B cell (primary cell): Measurements from ENCODE around the gene MOCS2. TPM values are rescaled to one million over a fixed set of nuclear protein-coding genes. Genes with fewer than 3 reads are reported as not detected.

ENCODE experiments used
- ATAC-seq: fragments of 200-7000 bp; cut with Tn5 transposase; one replicate; pipeline ENCODE4 v1.10.0; 2021; ENCODE audit warnings: low read depth, mild to moderate bottlenecking, moderate number of reproducible peaks, moderate library complexity
- CTCF ChIA-PET: fragments of 350-600 bp; sonication (Branson Sonifier 250); formaldehyde crosslinking; loops from one replicate; lab custom pipeline; 2021; ENCODE audit warnings: antibody characterized with exemption, inconsistent platforms; lab: Charles Lee
- POLR2A ChIA-PET: fragments of 350-600 bp; sonication (Branson Sonifier 250); formaldehyde crosslinking; loops from one replicate; lab custom pipeline; 2021; ENCODE audit warnings: antibody characterized with exemption; lab: Charles Lee
- DNase-seq: peaks from one replicate; pipeline ENCODE4 v3.0.0; 2013
- H2AFZ ChIP-seq: 2 replicates; pipeline ENCODE4 v1.6.1; 2012; ENCODE audit warnings: mild to moderate bottlenecking, low read depth, low read length; ENCODE audit not compliant: insufficient read depth, poor library complexity, severe bottlenecking
- H3K27ac ChIP-seq, 2 donors: 1 replicate in 1 of 2; 2 replicates in 1 of 2; pipeline ENCODE4 v1.5.1; 2012 to 2013; ENCODE audit warnings: low read length in 2 of 2, mild to moderate bottlenecking in 2 of 2, moderate library complexity in 1 of 2
- H3K27me3 ChIP-seq, 4 experiments: fragments of 200-600 bp in 1 of 4; sonication (generic) in 1 of 4; replicated peaks in 1 of 4; 1 replicate in 2 of 4; 2 replicates in 2 of 4; pipeline versions ENCODE4 v1.6.1 to v1.7.0; 2013 to 2016; ENCODE audit warnings: low read length in 3 of 4, mild to moderate bottlenecking in 2 of 4, mixed read lengths in 1 of 4, moderate library complexity in 1 of 4; ENCODE audit not compliant: insufficient read depth in 4 of 4, control insufficient read depth in 3 of 4; ENCODE audit errors: control extremely low read depth in 1 of 4
- H3K36me3 ChIP-seq, 2 experiments: replicated peaks in 1 of 2; 1 replicate in 1 of 2; 2 replicates in 1 of 2; pipeline versions ENCODE4 v1.6.1 to v1.7.1; 2013; ENCODE audit warnings: low read length in 1 of 2; ENCODE audit not compliant: insufficient read depth in 2 of 2, control insufficient read depth in 1 of 2; ENCODE audit errors: control extremely low read depth in 1 of 2, extremely low read depth in 1 of 2
- H3K4me1 ChIP-seq, 2 donors: fragments of 200-600 bp in 1 of 2; sonication (generic) in 1 of 2; 1 replicate in 1 of 2; 2 replicates in 1 of 2; pipeline versions ENCODE4 v1.5.1 to v1.6.1; 2013 to 2017; ENCODE audit warnings: low read length in 2 of 2; ENCODE audit not compliant: control insufficient read depth in 2 of 2, insufficient read depth in 2 of 2
- H3K4me2 ChIP-seq: replicated peaks from 2 replicates; pipeline ENCODE3; 2012; ENCODE audit warnings: mild to moderate bottlenecking, low read depth, low read length; ENCODE audit not compliant: poor library complexity, severe bottlenecking
- H3K4me3 ChIP-seq, 5 experiments: fragments of 200-600 bp in 1 of 5; sonication (generic) in 1 of 5; 1 replicate in 3 of 5; 2 replicates in 2 of 5; pipeline versions ENCODE4 v1.5.1 to v1.7.0; 2011 to 2016; ENCODE audit warnings: low read length in 4 of 5, mild to moderate bottlenecking in 4 of 5, low read depth in 2 of 5, control low read depth in 1 of 5, moderate library complexity in 1 of 5; ENCODE audit not compliant: insufficient read depth in 1 of 5; ENCODE audit errors: control extremely low read depth in 1 of 5, extremely low read depth in 1 of 5
- H3K79me2 ChIP-seq: fragments of 200-600 bp; sonication (generic); one replicate; pipeline ENCODE4 v1.6.0; 2016; ENCODE audit warnings: low read length; ENCODE audit not compliant: control insufficient read depth, insufficient read depth
- H3K9ac ChIP-seq: fragments of 200-600 bp; sonication (generic); 2 replicates; pipeline ENCODE4 v1.6.1; 2017; ENCODE audit warnings: mild to moderate bottlenecking, low read length, moderate library complexity
- H3K9me3 ChIP-seq, 3 donors: one replicate each; pipeline versions ENCODE4 v1.6.1 to v1.7.1; 2013; ENCODE audit warnings: low read length in 2 of 3; ENCODE audit not compliant: control insufficient read depth in 2 of 3, insufficient read depth in 1 of 3; ENCODE audit errors: control extremely low read depth in 1 of 3
- H4K20me1 ChIP-seq: 2 replicates; pipeline ENCODE4 v1.6.0; 2012; ENCODE audit warnings: mild to moderate bottlenecking, low read length; ENCODE audit not compliant: insufficient read depth, control insufficient read depth, poor library complexity, severe bottlenecking
- H3K27ac Mint-ChIP-seq: one replicate; pipeline ENCODE4 v1.8.0; 2021; ENCODE audit warnings: mixed read lengths
- H3K27me3 Mint-ChIP-seq: one replicate; pipeline ENCODE4 v1.8.0; 2021; ENCODE audit warnings: mixed read lengths
- H3K4me1 Mint-ChIP-seq: one replicate; pipeline ENCODE4 v1.8.0; 2021; ENCODE audit warnings: mixed read lengths
- H3K4me3 Mint-ChIP-seq: one replicate; pipeline ENCODE4 v1.8.0; 2021; ENCODE audit warnings: mixed read lengths
- H3K9me3 Mint-ChIP-seq: one replicate; pipeline ENCODE4 v1.8.0; 2022; ENCODE audit warnings: mixed read lengths; ENCODE audit not compliant: insufficient read depth
- EZH2 ChIP-seq: IDR thresholded peaks from 2 replicates; pipeline ENCODE4 v1.6.1; 2012; ENCODE audit warnings: borderline replicate concordance, low read depth, mild to moderate bottlenecking, moderate library complexity, low read length; ENCODE audit not compliant: insufficient read depth, poor library complexity, severe bottlenecking
- WGBS: methylation state at CpG from one replicate; pipeline ENCODE4 v1.1.5; 2013; ENCODE audit warnings: missing lambda C conversion rate; ENCODE audit not compliant: insufficient coverage; 5-methylcytosine and 5-hydroxymethylcytosine counted together
- intact Hi-C: fragments of 100-400 bp; cut with micrococcal nuclease; formaldehyde crosslinking; loops from one replicate; pipeline ENCODE4 v1.10.0; 2022
- polyA plus RNA-seq: library from polyadenylated mRNA; depleted of rRNA; stranded (reverse); fragments of >200 nt; gene quantifications from 2 replicates; pipeline ENCODE4 v1.2.3, GENCODE V29; 2012
- total RNA-seq, 2 donors: library from RNA; stranded (reverse); fragments of 120-200 nt in 1 of 2; gene quantifications; 1 replicate in 1 of 2; 2 replicates in 1 of 2; pipeline versions ENCODE4 v1.2.3 to v1.2.4, GENCODE V29; 2013 to 2022
- TF ChIP-seq, protein P1 (sequence below): fragments of 200-600 bp; IDR thresholded peaks from one replicate; pipeline ENCODE4 v1.8.0; 2022; ENCODE audit warnings: antibody characterized with exemption, mild to moderate bottlenecking

Gene MOCS2
- total and polyA plus RNA-seq, 2 donors (not counting 1 experiment from before 2014, with no cell fraction given), result 7.5 to 15.3 TPM

DNA sequence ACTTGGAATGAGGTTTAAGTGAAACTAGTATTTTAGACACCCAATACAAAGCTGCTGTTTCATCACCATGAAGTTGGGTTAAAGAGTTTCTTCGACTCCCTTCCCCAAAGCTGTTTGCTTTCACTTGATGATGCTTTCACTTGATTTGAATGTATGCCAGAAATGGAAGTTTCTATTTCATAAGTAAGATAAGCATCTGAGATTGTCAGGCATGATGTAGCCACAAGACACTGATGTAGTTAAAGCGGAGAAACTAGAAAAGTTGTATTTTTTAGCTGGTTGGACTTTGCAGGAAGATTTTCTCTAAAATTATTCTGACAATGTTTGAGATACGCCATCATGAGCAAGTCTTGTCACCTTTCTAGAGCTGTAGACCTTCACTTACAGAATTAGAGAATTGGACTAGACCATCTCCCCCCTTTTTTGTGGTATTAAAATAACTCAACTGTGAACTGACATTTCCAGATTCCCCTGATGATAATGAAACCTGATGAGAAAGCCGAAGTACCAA, 20.0 kb downstream of the MOCS2 start:
- no peak for DNase-seq
- POLR2A ChIA-PET, result no interaction called here
- no peak overlapping the region for H3K27ac Mint-ChIP-seq

DNA sequence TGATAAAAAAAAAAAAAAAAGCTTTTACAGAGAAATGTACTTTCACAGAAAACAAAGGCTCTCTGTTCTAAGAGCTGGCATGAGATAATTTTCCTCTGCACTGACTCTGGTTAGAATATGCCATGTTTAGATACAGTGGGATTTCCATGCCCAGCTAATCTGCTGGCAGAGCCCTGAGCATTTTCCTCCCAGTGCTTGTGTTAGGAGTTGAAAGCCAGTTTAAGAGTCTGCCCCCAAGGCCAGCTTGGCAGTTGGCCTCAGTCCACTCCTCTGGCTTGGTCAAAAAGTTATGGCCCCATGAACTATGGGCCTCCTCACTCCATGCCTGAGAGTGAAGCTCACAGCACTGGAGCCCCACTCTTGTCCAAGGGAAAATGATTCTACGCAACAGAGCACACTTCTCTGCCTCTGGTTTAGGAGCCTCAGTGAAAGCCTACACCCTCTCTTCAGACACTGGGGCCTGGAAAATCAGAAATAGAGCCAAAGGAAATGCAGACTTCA, 21.9 kb downstream of the MOCS2 start:
- Histone ChIP-seq H3K9ac (no peak overlapping the region), H3K27ac (no peak overlapping the region), H3K27me3 (no peaks in the 10 kb centered on the region), H3K4me3 (no peak overlapping the region), H3K4me1 (no peaks in the 10 kb centered on the region), H3K9me3 (no peaks in the 10 kb centered on the region), H2AFZ (no peak overlapping the region), H3K4me2 (no peak overlapping the region), H4K20me1 (no peaks in the 10 kb centered on the region), H3K79me2 (no peaks in the 10 kb centered on the region), H3K36me3 (no peaks in the 10 kb centered on the region)
- Mint-ChIP-seq H3K4me3 (no peak overlapping the region), H3K4me1 (peaks cover 7% of the 10 kb centered on the region), H3K9me3 (no peaks in the 10 kb centered on the region), H3K27ac (no peak overlapping the region), H3K27me3 (peaks cover 16% of the 10 kb centered on the region)
- DNase-seq (no peak), ATAC-seq (no peak)
- no peak for TF ChIP-seq EZH2
- TF ChIP-seq, protein P1, sequence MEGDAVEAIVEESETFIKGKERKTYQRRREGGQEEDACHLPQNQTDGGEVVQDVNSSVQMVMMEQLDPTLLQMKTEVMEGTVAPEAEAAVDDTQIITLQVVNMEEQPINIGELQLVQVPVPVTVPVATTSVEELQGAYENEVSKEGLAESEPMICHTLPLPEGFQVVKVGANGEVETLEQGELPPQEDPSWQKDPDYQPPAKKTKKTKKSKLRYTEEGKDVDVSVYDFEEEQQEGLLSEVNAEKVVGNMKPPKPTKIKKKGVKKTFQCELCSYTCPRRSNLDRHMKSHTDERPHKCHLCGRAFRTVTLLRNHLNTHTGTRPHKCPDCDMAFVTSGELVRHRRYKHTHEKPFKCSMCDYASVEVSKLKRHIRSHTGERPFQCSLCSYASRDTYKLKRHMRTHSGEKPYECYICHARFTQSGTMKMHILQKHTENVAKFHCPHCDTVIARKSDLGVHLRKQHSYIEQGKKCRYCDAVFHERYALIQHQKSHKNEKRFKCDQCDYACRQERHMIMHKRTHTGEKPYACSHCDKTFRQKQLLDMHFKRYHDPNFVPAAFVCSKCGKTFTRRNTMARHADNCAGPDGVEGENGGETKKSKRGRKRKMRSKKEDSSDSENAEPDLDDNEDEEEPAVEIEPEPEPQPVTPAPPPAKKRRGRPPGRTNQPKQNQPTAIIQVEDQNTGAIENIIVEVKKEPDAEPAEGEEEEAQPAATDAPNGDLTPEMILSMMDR, result no peak
- POLR2A ChIA-PET, result no interaction called here
- intact Hi-C loops, result no loop called here
- 100% methylated on average over 1 of the region's 1 CpG for WGBS
- CTCF ChIA-PET, result no interaction called here

More for the DNA sequence above, 20.0 kb downstream of the MOCS2 start:
- H3K36me3 ChIP-seq, result no peaks in the 10 kb centered on the region
- H4K20me1 ChIP-seq, result no peaks in the 10 kb centered on the region
- CTCF ChIA-PET, result interaction anchor here (0.9 to 1.5 kb wide), 3 partner anchors 8 to 34 kb away, joined by 3 to 4 read pairs (median 3); no protein-coding TSS in a partner anchor
- H3K9me3 ChIP-seq, result no peaks in the 10 kb centered on the region
- intact Hi-C loops, result no loop called here
- no peaks in the 10 kb centered on the region for H3K27me3 ChIP-seq
- no peak for ATAC-seq
- TF ChIP-seq, protein P1, result no peak
- TF ChIP-seq EZH2, result no peak
- H3K4me3 ChIP-seq, result no peak overlapping the region
- H3K4me3 Mint-ChIP-seq, result no peak overlapping the region
- H2AFZ ChIP-seq, result no peak overlapping the region
- H3K27me3 Mint-ChIP-seq, result peaks cover 4% of the 10 kb centered on the region
- no peak overlapping the region for H3K4me2 ChIP-seq
- H3K4me1 ChIP-seq, result no peaks in the 10 kb centered on the region
- no peaks in the 10 kb centered on the region for H3K9me3 Mint-ChIP-seq
- H3K79me2 ChIP-seq, result no peaks in the 10 kb centered on the region
- H3K27ac ChIP-seq, result no peak overlapping the region
- no CpG with 5 or more reads among the region's 4 CpGs for WGBS
- H3K4me1 Mint-ChIP-seq, result peaks cover 7% of the 10 kb centered on the region
- no peak overlapping the region for H3K9ac ChIP-seq
